Parathyroid adenoma (tissue), 2 donors: ENCODE data around the gene GMEB1.
"Not testable (repeated sequence)": the region's sequence is repeated elsewhere in the genome, so short reads cannot be mapped to it uniquely, and the experiment has no call there.

ENCODE experiments used
- H2AFZ ChIP-seq: fragments of 300-600 bp; sonication (generic); one replicate; pipeline ENCODE4 v1.7.0; 2017; ENCODE audit warnings: antibody characterized with exemption, mild to moderate bottlenecking
- H3K27ac ChIP-seq: fragments of 300-600 bp; sonication (generic); one replicate; pipeline ENCODE4 v1.7.0; 2017
- H3K27me3 ChIP-seq: fragments of 300-600 bp; sonication (generic); one replicate; pipeline ENCODE4 v1.7.0; 2017; ENCODE audit warnings: low read length; ENCODE audit not compliant: control insufficient read depth, insufficient read depth
- H3K36me3 ChIP-seq: fragments of 300-600 bp; sonication (generic); one replicate; pipeline ENCODE4 v1.7.0; 2017; ENCODE audit warnings: low read length; ENCODE audit not compliant: control insufficient read depth, insufficient read depth
- H3K4me1 ChIP-seq: fragments of 300-600 bp; sonication (generic); one replicate; pipeline ENCODE4 v1.7.0; 2017; ENCODE audit warnings: control low read depth
- H3K4me2 ChIP-seq: fragments of 300-600 bp; sonication (generic); one replicate; pipeline ENCODE4 v1.7.0; 2017; ENCODE audit warnings: low read length
- H3K4me3 ChIP-seq: fragments of 300-600 bp; sonication (generic); one replicate; pipeline ENCODE4 v1.7.0; 2017; ENCODE audit warnings: low read depth, low read length
- H3K79me2 ChIP-seq: fragments of 300-600 bp; sonication (generic); one replicate; pipeline ENCODE4 v1.7.0; 2017; ENCODE audit warnings: control low read depth
- H3K9ac ChIP-seq: fragments of 300-600 bp; sonication (generic); one replicate; pipeline ENCODE4 v1.7.0; 2017; ENCODE audit warnings: mild to moderate bottlenecking
- H3K9me3 ChIP-seq: fragments of 300-600 bp; sonication (generic); one replicate; pipeline ENCODE4 v1.7.0; 2017; ENCODE audit warnings: low read length; ENCODE audit not compliant: control insufficient read depth
- CTCF ChIP-seq: fragments of 300-600 bp; sonication (generic); IDR thresholded peaks from one replicate; pipeline ENCODE4 v1.7.0; 2017; ENCODE audit warnings: antibody characterized with exemption, mild to moderate bottlenecking
- donor health status: primary hyperparathyroidism.

GMEB1 gene

DNA sequence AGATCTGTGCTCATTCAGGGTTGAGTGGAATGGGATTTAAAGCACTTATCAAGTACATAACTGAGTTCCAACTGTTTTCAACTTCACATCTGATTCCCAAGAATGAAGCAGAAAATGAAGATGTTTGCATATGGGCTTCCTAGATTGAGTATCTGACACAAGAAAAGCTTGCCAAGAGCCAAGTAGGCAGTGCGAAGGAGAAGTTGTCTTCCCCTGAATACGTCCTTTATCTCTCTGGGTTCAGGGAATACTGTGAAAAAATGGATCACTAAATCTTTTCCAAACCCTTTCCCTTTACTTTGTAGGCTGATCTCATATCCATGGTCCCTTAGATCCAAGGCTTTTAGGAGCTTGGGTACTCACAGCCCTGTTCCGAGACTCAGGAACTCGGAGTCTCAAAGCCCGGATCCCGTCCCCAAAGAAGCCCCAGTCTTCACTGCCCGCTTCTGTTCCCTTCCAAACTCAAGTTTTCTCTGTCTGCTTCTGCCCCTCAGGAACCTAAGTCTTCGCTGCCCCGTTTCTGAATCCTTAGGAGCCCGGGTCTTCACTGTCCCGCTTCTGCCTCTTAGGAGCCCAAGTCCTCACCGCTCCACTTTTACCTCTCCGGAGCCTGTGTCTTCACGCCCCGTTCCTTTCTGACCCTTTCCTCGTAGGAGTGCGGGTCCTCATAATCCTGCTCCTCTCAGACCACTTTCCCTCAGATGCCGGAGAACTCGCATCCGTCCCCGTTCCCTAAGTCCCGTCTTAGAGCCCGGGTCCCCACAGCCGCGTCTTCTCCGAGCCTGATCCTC is 26.3 kb upstream of the GMEB1 start:
- Histone ChIP-seq H3K27ac (peak overlapping the region; percentile 90), H3K36me3 (no peaks in the 10 kb centered on the region), H3K9me3 (no peaks in the 10 kb centered on the region), H3K4me2 (peak overlapping the region; percentile 93), H3K27me3 (no peaks in the 10 kb centered on the region), H3K9ac (no peak overlapping the region), H2AFZ (peak overlapping the region; percentile 80), H3K4me3 (peak overlapping the region; percentile 74), H3K79me2 (peaks cover 8% of the 10 kb centered on the region), H3K4me1 (peaks cover 3% of the 10 kb centered on the region)
- no peak for TF ChIP-seq CTCF

- H3K27me3 ChIP-seq: no peaks in the 10 kb centered on the region
- H3K4me3 ChIP-seq: peak within 1 kb of the TSS; percentile 74
- no peaks in the 10 kb centered on the region for H3K9me3 ChIP-seq
- H3K27ac ChIP-seq: peak within 1 kb of the TSS; percentile 90
- peak within 1 kb of the TSS; percentile 80 for H2AFZ ChIP-seq
- peak within 1 kb of the TSS; percentile 93 for H3K4me2 ChIP-seq
- TF ChIP-seq CTCF: peak; percentile 37
- no peaks in the 10 kb centered on the region for H3K36me3 ChIP-seq
- H3K4me1 ChIP-seq: peaks cover 9% of the 10 kb centered on the region
- H3K79me2 ChIP-seq: peaks cover 8% of the 10 kb centered on the region
- no peak within 1 kb of the TSS for H3K9ac ChIP-seq
These were observed 25.5 kb upstream of the GMEB1 start, which contains the start of gene TAF12 for GRCh38 chr1:28642847-28643635. Gene TAF12, minus strand, starts transcription at chr1:28643067. Its CDS starts 20,986 bp downstream, at chr1:28622081.

DNA sequence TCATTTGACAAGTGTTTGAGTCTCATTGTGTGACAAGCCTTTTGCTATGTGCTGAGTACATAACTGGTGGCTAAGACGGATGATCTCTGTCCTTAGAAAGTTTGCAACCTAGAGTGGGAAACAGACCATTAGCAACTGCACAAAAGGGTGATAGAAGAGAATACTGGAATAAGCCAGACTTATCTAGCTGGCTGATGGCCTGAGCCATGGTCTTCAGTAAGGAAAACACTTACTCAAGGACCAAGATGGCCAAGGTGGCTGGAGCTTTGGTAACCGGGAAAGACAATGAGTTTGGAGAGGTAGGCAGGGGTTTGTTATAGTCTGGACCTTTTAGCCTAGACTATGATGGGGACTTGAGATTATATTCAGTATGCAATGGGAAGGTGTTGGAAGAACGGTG is 24.1 kb upstream of the GMEB1 start:
- no peak overlapping the region for H3K9ac ChIP-seq
- peaks cover 9% of the 10 kb centered on the region for H3K4me1 ChIP-seq
- H3K4me3 ChIP-seq: no peak overlapping the region
- H3K79me2 ChIP-seq: peaks cover 4% of the 10 kb centered on the region
- H3K27ac ChIP-seq: no peak overlapping the region
- H2AFZ ChIP-seq: no peak overlapping the region
- TF ChIP-seq CTCF: no peak
- no peak overlapping the region for H3K4me2 ChIP-seq
- H3K36me3 ChIP-seq: no peaks in the 10 kb centered on the region
- H3K27me3 ChIP-seq: no peaks in the 10 kb centered on the region
- no peaks in the 10 kb centered on the region for H3K9me3 ChIP-seq

GRCh38 chr1:28645406-28645805 is 23.2 kb upstream of the GMEB1 start:
- H3K9ac ChIP-seq, H3K9me3 ChIP-seq, H3K4me3 ChIP-seq, H3K4me2 ChIP-seq, H3K36me3 ChIP-seq, H3K27me3 ChIP-seq, H3K27ac ChIP-seq, H3K79me2 ChIP-seq, H2AFZ ChIP-seq, H3K4me1 ChIP-seq: not testable (repeated sequence)

DNA sequence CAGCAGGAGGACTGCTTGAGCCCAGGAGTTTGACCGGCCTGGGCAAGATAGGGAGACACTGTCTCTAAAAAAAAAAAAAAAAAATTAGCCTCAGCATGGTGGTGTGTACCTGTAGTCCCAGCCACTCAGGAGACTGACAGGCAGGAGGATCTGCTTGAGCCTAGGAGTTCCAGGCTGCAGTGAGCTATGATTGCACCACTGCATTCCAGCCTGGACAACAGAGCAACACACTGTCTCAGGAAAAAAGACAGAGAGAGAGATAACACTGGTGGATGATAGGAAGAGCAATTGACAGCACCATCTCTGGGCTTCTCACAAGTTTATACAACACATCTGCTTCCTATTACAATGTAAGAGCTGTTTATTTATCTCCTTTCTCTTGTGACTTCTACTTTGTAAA is 22.5 kb upstream of the GMEB1 start:
- Histone ChIP-seq H3K4me1 (peaks cover 9% of the 10 kb centered on the region), H3K9me3 (no peaks in the 10 kb centered on the region), H2AFZ (no peak overlapping the region), H3K9ac (no peak overlapping the region), H3K4me3 (no peak overlapping the region), H3K36me3 (no peaks in the 10 kb centered on the region), H3K27me3 (no peaks in the 10 kb centered on the region), H3K4me2 (no peak overlapping the region), H3K79me2 (no peaks in the 10 kb centered on the region), H3K27ac (no peak overlapping the region)
- TF ChIP-seq CTCF: no peak
